Keratinocyte (primary cell): ENCODE data around the gene ADAMTS17. TPM values are rescaled to one million over a fixed set of nuclear protein-coding genes. Genes with fewer than 3 reads are reported as not detected.
A peak's percentile ranks its signal among the peaks of the same experiment; 100 is the strongest.

Experiments
- DNase-seq: peaks from one replicate; pipeline ENCODE4 v3.0.0-alpha.2; 2011; ENCODE audit warnings: low read depth, missing footprints, low spot score
- FAIRE-seq: peaks from 2 replicates; lab custom pipeline; 2011; peaks lifted over from hg19 to GRCh38; lab: Jason Lieb, UNC
- H2AFZ ChIP-seq: 2 replicates; pipeline ENCODE4 v1.6.0; 2012; ENCODE audit warnings: low read length, control low read depth, inconsistent platforms; ENCODE audit not compliant: control insufficient read depth
- H3K27ac ChIP-seq: 2 replicates; pipeline ENCODE4 v1.5.1; 2011; ENCODE audit warnings: low read length; ENCODE audit not compliant: control insufficient read depth, insufficient read depth
- H3K27me3 ChIP-seq: 3 replicates; pipeline ENCODE4 v1.6.0; 2011; ENCODE audit warnings: low read length; ENCODE audit not compliant: control insufficient read depth, insufficient read depth; ENCODE audit errors: extremely low read depth
- H3K36me3 ChIP-seq, 2 experiments: 2 replicates in 1 of 2; 3 replicates in 1 of 2; pipeline ENCODE4 v1.5.1; 2011; ENCODE audit warnings: low read length in 2 of 2, mild to moderate bottlenecking in 1 of 2; ENCODE audit not compliant: control insufficient read depth in 2 of 2, insufficient read depth in 2 of 2; ENCODE audit errors: extremely low read depth in 1 of 2
- H3K4me1 ChIP-seq: 3 replicates; pipeline ENCODE4 v1.5.1; 2011; ENCODE audit warnings: low read length; ENCODE audit not compliant: control insufficient read depth, insufficient read depth; ENCODE audit errors: extremely low read depth
- H3K4me2 ChIP-seq: 3 replicates; pipeline ENCODE4 v1.6.0; 2011; ENCODE audit warnings: low read depth, low read length; ENCODE audit not compliant: control insufficient read depth, insufficient read depth; ENCODE audit errors: extremely low read depth
- H3K4me3 ChIP-seq, 3 experiments: fragments of 200-600 bp in 1 of 3; sonication (generic) in 1 of 3; 2 replicates in 2 of 3; 3 replicates in 1 of 3; pipeline ENCODE4 v1.5.1; 2011 to 2016; ENCODE audit warnings: low read length in 3 of 3, mild to moderate bottlenecking in 3 of 3, control low read depth in 2 of 3, inconsistent platforms in 1 of 3, low read depth in 1 of 3, mixed read lengths in 1 of 3, mixed run types in 1 of 3, moderate library complexity in 1 of 3; ENCODE audit not compliant: control insufficient read depth in 2 of 3, insufficient read depth in 2 of 3; ENCODE audit errors: extremely low read depth in 1 of 3
- H3K79me2 ChIP-seq: 2 replicates; pipeline ENCODE4 v1.6.0; 2012; ENCODE audit warnings: low read length; ENCODE audit not compliant: control insufficient read depth, insufficient read depth
- H3K9ac ChIP-seq: 3 replicates; pipeline ENCODE4 v1.6.0; 2011; ENCODE audit warnings: low read length; ENCODE audit not compliant: control insufficient read depth, insufficient read depth; ENCODE audit errors: extremely low read depth
- H3K9me1 ChIP-seq: 3 replicates; pipeline ENCODE4 v1.6.0; 2011; ENCODE audit warnings: low read length; ENCODE audit not compliant: control insufficient read depth, insufficient read depth; ENCODE audit errors: extremely low read depth
- H3K9me3 ChIP-seq: 2 replicates; pipeline ENCODE4 v1.5.1; 2012; ENCODE audit warnings: low read depth, low read length; ENCODE audit not compliant: control insufficient read depth
- H4K20me1 ChIP-seq: 3 replicates; pipeline ENCODE4 v1.6.0; 2011; ENCODE audit warnings: low read length; ENCODE audit not compliant: control insufficient read depth, insufficient read depth; ENCODE audit errors: extremely low read depth
- CTCF ChIP-seq, 3 experiments: IDR thresholded peaks in 1 of 3; conservative IDR thresholded peaks in 1 of 3; optimal IDR thresholded peaks in 1 of 3; 2 replicates in 2 of 3; 3 replicates in 1 of 3; pipeline versions ENCODE3 to v1.5.1; 2011; ENCODE audit warnings: low read length in 3 of 3, mild to moderate bottlenecking in 3 of 3, moderate library complexity in 2 of 3, control low read depth in 1 of 3, inconsistent platforms in 1 of 3; ENCODE audit not compliant: insufficient read depth in 2 of 3; ENCODE audit errors: extremely low read depth in 1 of 3
- EZH2 ChIP-seq: IDR thresholded peaks from one replicate; pipeline ENCODE4 v1.6.1; 2012; ENCODE audit warnings: inconsistent platforms, mild to moderate bottlenecking, low read length, moderate library complexity
- dilution Hi-C: fragments of 300-500 bp; cut with MboI; formaldehyde crosslinking; loops from one replicate; pipeline ENCODE4 v1.7.0; 2020; ENCODE audit warnings: low sequenced_read_pairs; ENCODE audit not compliant: extremely low pct_ligation_motif_present
- polyA plus RNA-seq, 5 experiments: library from polyadenylated mRNA; depleted of rRNA in 3 of 5; stranded (reverse) in 3 of 5; stranded (forward) in 1 of 5; unstranded in 1 of 5; fragments of >200 nt; gene quantifications; 1 replicate in 1 of 5; 2 replicates in 3 of 5; 3 replicates in 1 of 5; pipeline versions ENCODE4 v1.2.1 to v1.2.3, GENCODE V29; 2011 to 2012; ENCODE audit warnings: missing spikeins in 2 of 5, low read depth in 1 of 5, low replicate concordance in 1 of 5

The ADAMTS17 gene
- polyA plus RNA-seq, 1 donor (not counting 4 experiments of a cell fraction or from before 2014, with no cell fraction given) = 0.18 TPM

- no peak overlapping the region for H3K9ac ChIP-seq
- H3K79me2 ChIP-seq = no peaks in the 10 kb centered on the region
- H2AFZ ChIP-seq = no peak overlapping the region
- peaks cover 12% of the 10 kb centered on the region for H3K4me1 ChIP-seq
- DNase-seq (no peak), FAIRE-seq (no peak)
- no peaks in the 10 kb centered on the region for H4K20me1 ChIP-seq
- H3K27ac ChIP-seq = no peak overlapping the region
- no peak overlapping the region for H3K4me2 ChIP-seq
- H3K4me3 ChIP-seq = no peak overlapping the region
- H3K36me3 ChIP-seq = no peaks in the 10 kb centered on the region
- no peaks in the 10 kb centered on the region for H3K9me1 ChIP-seq
- H3K9me3 ChIP-seq = no peaks in the 10 kb centered on the region
- dilution Hi-C loops = no loop called here
- H3K27me3 ChIP-seq = peaks cover 14% of the 10 kb centered on the region
- TF ChIP-seq EZH2 (no peak), CTCF (optimal IDR thresholded peaks at IDR 0.05 in 1 of 3, IDR thresholded peaks at IDR 0.05 in 1 of 3, conservative IDR thresholded peaks at IDR 0.05 in 1 of 3; ENCODE audit: extremely low read depth in 1 of 3, insufficient read depth in 2 of 3, low read length in 3 of 3) (no peak)
Measured at GRCh38 chr15:100061944-100062343, 279.8 kb downstream of the ADAMTS17 start.

DNA sequence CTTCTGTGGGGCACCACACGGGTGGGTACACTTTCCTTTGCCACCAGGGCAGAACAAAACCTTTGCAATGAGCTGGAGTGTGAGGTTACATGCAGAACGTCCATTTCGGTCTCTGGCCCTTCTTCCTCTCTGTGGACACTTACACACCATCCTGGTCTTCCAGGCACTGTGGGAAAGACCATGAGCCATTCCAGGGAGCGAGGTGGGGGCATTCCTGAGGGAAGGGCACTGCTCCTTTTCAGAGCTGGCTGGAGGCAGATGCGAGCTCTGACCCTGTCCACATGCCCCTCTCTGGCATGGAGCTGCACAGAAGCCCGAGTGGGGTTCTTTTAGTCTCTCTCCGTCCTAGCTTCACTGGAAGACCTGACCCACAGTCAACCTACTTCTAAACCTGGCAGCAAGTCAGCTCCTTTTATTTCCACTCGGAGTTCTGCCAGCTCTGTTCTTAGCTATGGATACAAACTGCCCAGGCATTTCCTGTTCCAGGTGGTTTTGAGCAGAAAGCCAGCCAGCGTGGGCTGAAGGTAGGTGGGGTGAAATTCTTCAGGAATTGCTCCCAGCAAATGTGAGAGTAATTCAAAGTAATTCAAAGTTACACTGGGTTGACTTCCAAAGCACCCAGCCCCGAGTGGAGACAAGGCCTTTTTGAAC, 281.4 kb downstream of the ADAMTS17 start:
- Histone ChIP-seq H3K27ac (no peak overlapping the region), H4K20me1 (no peaks in the 10 kb centered on the region), H3K9ac (no peak overlapping the region), H3K79me2 (no peaks in the 10 kb centered on the region), H3K27me3 (peaks cover 15% of the 10 kb centered on the region), H3K4me3 (peak overlapping the region in 1 of 3 experiments; percentile 7), H2AFZ (no peak overlapping the region), H3K4me2 (peak overlapping the region; percentile 59), H3K9me3 (no peaks in the 10 kb centered on the region), H3K4me1 (peaks cover 12% of the 10 kb centered on the region), H3K9me1 (no peaks in the 10 kb centered on the region), H3K36me3 (no peaks in the 10 kb centered on the region)
- dilution Hi-C loops = no loop called here
- FAIRE-seq (peak; percentile 89), DNase-seq (no peak)
- TF ChIP-seq EZH2 = no peak

DNA sequence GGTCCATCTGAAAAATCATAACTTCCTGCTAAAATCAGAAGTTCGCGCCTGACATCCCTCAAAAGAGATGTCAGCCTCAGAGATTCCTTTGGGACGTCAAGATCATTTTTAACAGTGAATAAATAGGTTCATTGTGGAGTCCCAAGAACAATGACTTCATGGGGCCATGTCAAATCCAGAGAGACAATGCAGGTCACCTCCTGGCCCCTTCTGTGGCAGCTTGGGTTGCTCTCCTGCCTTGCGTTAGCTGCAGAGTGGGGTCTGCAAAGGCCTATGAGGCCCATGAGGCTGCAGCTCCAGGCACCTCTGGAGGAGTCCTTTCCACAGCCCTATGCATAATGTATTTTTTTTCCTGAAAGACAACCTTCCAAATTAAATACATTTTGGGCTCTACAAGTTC, 282.3 kb downstream of the ADAMTS17 start:
- TF ChIP-seq EZH2 (no peak), CTCF (optimal IDR thresholded peaks at IDR 0.05 in 1 of 3, IDR thresholded peaks at IDR 0.05 in 1 of 3, conservative IDR thresholded peaks at IDR 0.05 in 1 of 3; ENCODE audit: extremely low read depth in 1 of 3, insufficient read depth in 2 of 3, low read length in 3 of 3) (no peak)
- DNase-seq = no peak
- Histone ChIP-seq H4K20me1 (no peaks in the 10 kb centered on the region), H3K36me3 (no peaks in the 10 kb centered on the region), H3K9me1 (no peaks in the 10 kb centered on the region), H3K9me3 (no peaks in the 10 kb centered on the region), H3K4me3 (no peak overlapping the region), H3K79me2 (no peaks in the 10 kb centered on the region), H3K4me1 (peaks cover 12% of the 10 kb centered on the region), H3K9ac (no peak overlapping the region), H2AFZ (no peak overlapping the region), H3K27me3 (peaks cover 23% of the 10 kb centered on the region), H3K4me2 (no peak overlapping the region), H3K27ac (no peak overlapping the region)
- dilution Hi-C loops = no loop called here
- FAIRE-seq = no peak
